HCT116 (cell line): ENCODE data around the gene SCTR.

Source experiments
- CTCF ChIP-seq, 3 experiments: fragments of 200-600 bp in 1 of 3; sonication (generic) in 1 of 3; IDR thresholded peaks in 2 of 3; conservative IDR thresholded peaks in 1 of 3; 2 replicates each; pipeline ENCODE4 v1.5.1; 2012 to 2017; ENCODE audit warnings: low read depth in 2 of 3, low read length in 2 of 3, antibody characterized with exemption in 1 of 3, borderline replicate concordance in 1 of 3, control low read depth in 1 of 3, mild to moderate bottlenecking in 1 of 3, mixed read lengths in 1 of 3, mixed run types in 1 of 3, moderate library complexity in 1 of 3; ENCODE audit not compliant: insufficient read depth in 1 of 3
- EZH2phosphoT487 ChIP-seq: fragments of 200-600 bp; IDR thresholded peaks from 2 replicates; pipeline ENCODE4 v1.6.1; 2018; ENCODE audit warnings: antibody characterized with exemption, borderline replicate concordance
- JUND ChIP-seq: IDR thresholded peaks from 2 replicates; pipeline ENCODE4 v1.6.1; 2012
- POLR2A ChIP-seq: IDR thresholded peaks from 2 replicates; pipeline ENCODE4 v1.7.0; 2011; ENCODE audit warnings: borderline replicate concordance; ENCODE audit not compliant: insufficient read depth, insufficient read length; ENCODE audit errors: extremely low read depth
- TCF7L2 ChIP-seq: IDR thresholded peaks from 2 replicates; pipeline ENCODE4 v1.7.0; 2011; ENCODE audit warnings: borderline replicate concordance, inconsistent platforms; ENCODE audit not compliant: insufficient read depth, insufficient read length; ENCODE audit errors: extremely low read depth
- TF ChIP-seq, protein P1 (sequence below): IDR thresholded peaks from 2 replicates; pipeline ENCODE4 v1.6.1; 2012

DNA sequence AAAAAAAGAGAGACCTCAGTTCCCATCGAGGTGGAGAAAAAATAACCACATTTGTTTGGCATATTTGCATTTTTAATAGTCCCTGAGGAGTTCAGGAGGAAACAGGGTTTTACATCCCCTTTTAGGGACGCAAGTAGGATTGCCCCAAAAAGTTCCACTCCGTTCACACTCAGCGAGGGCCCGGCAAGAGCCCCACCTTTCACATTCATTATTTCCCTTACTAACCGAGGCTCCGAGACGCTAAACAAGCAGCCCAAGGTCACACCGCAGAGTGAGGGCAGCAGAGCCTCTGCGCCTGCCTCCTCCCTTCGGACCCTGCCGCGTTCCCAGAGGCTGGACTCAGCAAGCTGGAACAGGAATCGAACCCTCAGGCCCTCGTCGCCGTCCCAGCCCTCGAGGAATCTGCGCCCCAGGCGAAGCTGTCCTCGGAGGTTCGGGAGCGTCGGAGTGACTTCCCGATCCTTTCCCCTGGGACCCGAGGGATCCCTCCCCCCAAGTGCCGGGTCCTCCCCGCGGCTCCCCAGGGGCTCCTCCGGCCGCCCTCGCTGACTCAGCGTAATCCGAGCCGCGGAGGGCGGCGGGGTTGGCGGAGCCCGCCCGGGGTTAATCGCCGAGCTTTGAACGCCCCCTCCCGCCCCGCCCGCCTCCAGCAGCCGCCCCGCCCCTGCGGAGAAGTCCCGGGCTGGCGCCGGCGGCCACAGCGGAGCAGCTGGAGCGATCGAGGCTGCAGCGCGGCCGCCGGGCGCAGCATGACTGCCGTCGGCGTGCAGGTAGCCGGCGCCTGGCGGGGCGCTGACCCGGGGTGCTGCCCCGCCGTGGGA lies 92.9 kb downstream of the SCTR start, which contains the start of gene TMEM37:
- no peak for TF ChIP-seq POLR2A
- TF ChIP-seq CTCF (IDR thresholded peaks at IDR 0.05 in 2 of 3, conservative IDR thresholded peaks at IDR 0.05 in 1 of 3; ENCODE audit: borderline replicate concordance in 1 of 3, insufficient read depth in 1 of 3, low read depth in 2 of 3, low read length in 2 of 3) = no peak
- TF ChIP-seq, protein P1, sequence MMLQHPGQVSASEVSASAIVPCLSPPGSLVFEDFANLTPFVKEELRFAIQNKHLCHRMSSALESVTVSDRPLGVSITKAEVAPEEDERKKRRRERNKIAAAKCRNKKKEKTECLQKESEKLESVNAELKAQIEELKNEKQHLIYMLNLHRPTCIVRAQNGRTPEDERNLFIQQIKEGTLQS = no peak
- TF ChIP-seq EZH2phosphoT487 = no peak
- TF ChIP-seq JUND = no peak
- peak; percentile 68 for TF ChIP-seq TCF7L2
